Measurements from ENCODE around the gene CAV3.

- no peak for TF ChIP-seq EZH2 (IDR thresholded peaks at IDR 0.05; ENCODE audit: low read length, unreplicated experiment)
- TF ChIP-seq CTCF (conservative IDR thresholded peaks at IDR 0.05; ENCODE audit: low read depth, low read length), result no peak
- no peak for TF ChIP-seq EZH2phosphoT487 (IDR thresholded peaks at IDR 0.05; ENCODE audit: borderline replicate concordance, low read length)
Observed at GRCh38 chr3:8775602-8776001, 42.0 kb downstream of the CAV3 start.
